Lower lobe of right lung (tissue), 2 donors: ENCODE measurements around the gene CFAP251. TPM values are rescaled to one million over a fixed set of nuclear protein-coding genes. Genes with fewer than 3 reads are reported as not detected.

Experiments used
- ATAC-seq, 2 donors: fragments of 200-7000 bp; cut with Tn5 transposase; one replicate each; pipeline ENCODE4 v1.9.1; 2020 to 2022; ENCODE audit warnings: mild to moderate bottlenecking in 2 of 2, moderate library complexity in 2 of 2
- DNase-seq: peaks from one replicate; pipeline ENCODE4 v3.0.0-alpha.2; 2020
- H3K27ac ChIP-seq: fragments of 200-600 bp; one replicate; pipeline ENCODE4 v1.8.0; 2022
- H3K27me3 ChIP-seq: fragments of 200-600 bp; one replicate; pipeline ENCODE4 v1.8.0; 2022; ENCODE audit warnings: low read depth
- H3K36me3 ChIP-seq: fragments of 200-600 bp; one replicate; pipeline ENCODE4 v1.8.0; 2022; ENCODE audit warnings: mild to moderate bottlenecking
- H3K4me1 ChIP-seq: fragments of 200-600 bp; one replicate; pipeline ENCODE4 v1.8.0; 2022
- H3K4me3 ChIP-seq: fragments of 200-600 bp; one replicate; pipeline ENCODE4 v1.8.0; 2022; ENCODE audit warnings: mild to moderate bottlenecking
- H3K9me3 ChIP-seq: fragments of 200-600 bp; one replicate; pipeline ENCODE4 v1.8.0; 2022
- intact Hi-C: fragments of 100-400 bp; cut with DNase I; formaldehyde crosslinking; loops from one replicate; pipeline ENCODE4 v1.11.0; 2022
- total RNA-seq: library from RNA; stranded (reverse); fragmentation: NEBNext Ultra II Directional; extraction: Animal tissue kit (Norgen Biotek cat#: 25700); gene quantifications from one replicate; pipeline ENCODE4 v1.2.1, GENCODE V29; 2021
- TF ChIP-seq, protein P1 (sequence below): fragments of 200-600 bp; IDR thresholded peaks from one replicate; pipeline ENCODE4 v1.8.0; 2022; ENCODE audit warnings: antibody characterized with exemption, mild to moderate bottlenecking
- donor health status: DM: no; HTN: yes; CAD: no; lungs with severe emphysema.

The CFAP251 gene
- total RNA-seq, 1 donor from 2014 or later = 8.2 TPM

DNA sequence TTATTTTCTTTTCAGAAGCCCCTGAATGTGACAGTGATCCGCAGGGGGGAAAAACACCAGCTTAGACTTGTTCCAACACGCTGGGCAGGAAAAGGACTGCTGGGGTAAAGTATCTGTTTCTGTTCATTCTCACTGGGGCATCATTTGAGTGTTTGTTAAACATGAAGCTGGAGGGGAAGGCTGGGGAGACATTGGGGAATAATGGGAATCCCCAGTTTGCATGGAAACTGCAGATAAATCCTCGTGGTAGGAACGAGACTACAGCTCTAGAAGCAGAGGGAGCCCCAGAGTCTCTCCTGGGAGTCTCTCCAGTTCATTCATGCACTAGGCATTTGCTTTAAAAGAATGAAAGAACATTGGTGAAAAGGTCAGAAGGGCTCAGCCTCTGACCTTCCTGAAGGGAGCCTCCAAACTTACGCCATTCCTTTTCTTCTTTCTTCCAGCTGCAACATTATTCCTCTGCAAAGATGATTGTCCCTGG is 2.5 kb upstream of the CFAP251 start:
- no peak for DNase-seq

DNA sequence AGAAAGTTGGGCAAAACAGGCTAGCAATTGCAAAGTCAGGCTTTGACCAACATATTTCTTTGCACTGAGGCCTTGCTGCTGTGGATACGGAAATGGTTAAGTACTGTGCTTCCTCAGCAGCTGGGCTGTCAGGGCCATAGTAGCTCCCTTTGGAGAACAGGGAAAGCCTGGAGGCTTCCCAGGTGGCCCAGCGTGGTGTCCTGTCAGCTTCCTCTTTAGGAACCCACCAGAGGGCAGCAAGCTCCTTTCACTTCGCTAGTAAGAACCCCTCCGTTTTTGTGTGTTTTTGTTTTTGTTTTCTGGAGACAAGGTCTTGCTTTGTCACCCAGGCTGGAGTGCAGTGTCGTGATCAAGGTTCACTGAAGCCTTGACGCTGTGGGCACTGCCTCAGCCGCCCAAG is 1.7 kb upstream of the CFAP251 start:
- Histone ChIP-seq H3K4me3 (no peak overlapping the region), H3K4me1 (peaks cover 5% of the 10 kb centered on the region), H3K27ac (no peak overlapping the region), H3K9me3 (no peaks in the 10 kb centered on the region), H3K36me3 (peaks cover 62% of the 10 kb centered on the region), H3K27me3 (no peaks in the 10 kb centered on the region)
- no peak for DNase-seq
- no peak for ATAC-seq
- TF ChIP-seq, protein P1, sequence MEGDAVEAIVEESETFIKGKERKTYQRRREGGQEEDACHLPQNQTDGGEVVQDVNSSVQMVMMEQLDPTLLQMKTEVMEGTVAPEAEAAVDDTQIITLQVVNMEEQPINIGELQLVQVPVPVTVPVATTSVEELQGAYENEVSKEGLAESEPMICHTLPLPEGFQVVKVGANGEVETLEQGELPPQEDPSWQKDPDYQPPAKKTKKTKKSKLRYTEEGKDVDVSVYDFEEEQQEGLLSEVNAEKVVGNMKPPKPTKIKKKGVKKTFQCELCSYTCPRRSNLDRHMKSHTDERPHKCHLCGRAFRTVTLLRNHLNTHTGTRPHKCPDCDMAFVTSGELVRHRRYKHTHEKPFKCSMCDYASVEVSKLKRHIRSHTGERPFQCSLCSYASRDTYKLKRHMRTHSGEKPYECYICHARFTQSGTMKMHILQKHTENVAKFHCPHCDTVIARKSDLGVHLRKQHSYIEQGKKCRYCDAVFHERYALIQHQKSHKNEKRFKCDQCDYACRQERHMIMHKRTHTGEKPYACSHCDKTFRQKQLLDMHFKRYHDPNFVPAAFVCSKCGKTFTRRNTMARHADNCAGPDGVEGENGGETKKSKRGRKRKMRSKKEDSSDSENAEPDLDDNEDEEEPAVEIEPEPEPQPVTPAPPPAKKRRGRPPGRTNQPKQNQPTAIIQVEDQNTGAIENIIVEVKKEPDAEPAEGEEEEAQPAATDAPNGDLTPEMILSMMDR = peak; percentile 10
- intact Hi-C loops = no loop called here

More for the DNA sequence above, 2.5 kb upstream of the CFAP251 start:
- H3K9me3 ChIP-seq = no peaks in the 10 kb centered on the region
- H3K27ac ChIP-seq = no peak overlapping the region
- intact Hi-C loops = no loop called here
- TF ChIP-seq, protein P1 = no peak
- H3K4me1 ChIP-seq = peaks cover 5% of the 10 kb centered on the region
- no peak overlapping the region for H3K4me3 ChIP-seq
- peaks cover 70% of the 10 kb centered on the region for H3K36me3 ChIP-seq
- H3K27me3 ChIP-seq = no peaks in the 10 kb centered on the region
- no peak for ATAC-seq

DNA sequence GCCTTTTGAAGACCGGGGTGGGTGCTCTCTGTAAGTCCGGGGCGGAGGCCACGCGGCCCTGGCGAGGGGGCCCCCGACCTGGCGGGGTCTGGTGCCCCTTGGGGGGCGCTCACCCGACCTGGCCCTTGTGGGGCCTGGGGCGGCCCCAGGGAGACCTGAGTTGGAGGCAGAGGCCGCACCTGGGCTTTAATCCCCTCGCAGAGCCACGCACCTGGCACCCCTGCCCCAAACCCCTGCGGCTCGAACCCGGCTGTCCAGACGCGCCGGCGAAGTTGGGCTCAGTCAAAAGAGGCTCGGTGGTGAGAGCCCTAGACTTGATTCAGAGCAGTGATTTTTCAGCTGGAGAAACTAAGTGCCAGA is 267 bp downstream of the CFAP251 start:
- ATAC-seq (peak in 1 of 2 donors; percentile 49), DNase-seq (no peak)
- peak overlapping the region; percentile 57 for H3K4me3 ChIP-seq
- H3K27ac ChIP-seq = peak overlapping the region; percentile 70
- H3K27me3 ChIP-seq = no peaks in the 10 kb centered on the region
- H3K4me1 ChIP-seq = peaks cover 7% of the 10 kb centered on the region
- intact Hi-C loops = no loop called here
- TF ChIP-seq, protein P1 = no peak
- peaks cover 42% of the 10 kb centered on the region for H3K36me3 ChIP-seq
- no peaks in the 10 kb centered on the region for H3K9me3 ChIP-seq

DNA sequence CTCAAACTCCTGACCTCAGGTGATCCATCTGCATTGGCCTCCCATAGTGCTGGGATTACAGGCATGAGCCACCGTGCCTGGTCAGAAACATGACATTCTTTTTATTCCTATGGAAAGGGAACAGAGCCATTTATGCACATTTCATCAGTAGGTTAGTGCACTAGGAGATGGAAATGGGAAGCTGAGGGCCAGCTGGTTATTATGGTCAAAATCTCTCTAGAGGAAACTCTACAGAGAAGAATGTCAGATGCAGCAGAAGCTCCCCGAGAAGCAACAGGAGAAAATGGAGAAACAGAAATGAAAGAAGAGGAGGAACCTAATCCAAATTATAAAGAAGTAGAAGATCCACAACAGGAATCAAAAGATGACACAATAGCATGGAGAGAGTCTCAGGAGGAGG is 2.7 kb downstream of the CFAP251 start:
- H3K27ac ChIP-seq = no peak overlapping the region
- no peaks in the 10 kb centered on the region for H3K9me3 ChIP-seq
- ATAC-seq (no peak), DNase-seq (no peak)
- H3K36me3 ChIP-seq = peaks cover 18% of the 10 kb centered on the region
- TF ChIP-seq, protein P1 = no peak
- H3K27me3 ChIP-seq = no peaks in the 10 kb centered on the region
- intact Hi-C loops = no loop called here
- H3K4me3 ChIP-seq = no peak overlapping the region
- H3K4me1 ChIP-seq = peaks cover 26% of the 10 kb centered on the region

DNA sequence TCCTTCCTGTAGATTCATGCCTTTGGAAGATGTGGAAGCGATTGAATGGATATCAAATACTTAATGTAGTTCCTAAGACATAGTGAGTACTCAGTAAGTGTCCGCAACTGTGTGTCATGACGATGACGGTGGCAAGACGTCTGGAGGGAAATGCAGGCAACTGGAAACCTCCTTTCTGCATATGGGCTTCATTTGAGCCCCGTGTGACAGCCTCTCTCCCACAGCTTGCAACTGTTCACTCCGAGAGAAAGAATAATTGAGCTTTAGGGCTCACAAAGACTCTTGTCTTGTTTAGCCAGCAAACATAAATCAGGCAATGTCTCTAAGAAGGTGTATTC is 6.9 kb downstream of the CFAP251 start:
- no peak for ATAC-seq

More for the DNA sequence above, 6.9 kb downstream of the CFAP251 start:
- TF ChIP-seq, protein P1 = no peak
- H3K36me3 ChIP-seq = no peaks in the 10 kb centered on the region
- no peak for DNase-seq
- H3K4me1 ChIP-seq = peaks cover 21% of the 10 kb centered on the region
- intact Hi-C loops = no loop called here
- H3K27me3 ChIP-seq = no peaks in the 10 kb centered on the region
- peak overlapping the region; percentile 65 for H3K27ac ChIP-seq
- H3K9me3 ChIP-seq = no peaks in the 10 kb centered on the region
- H3K4me3 ChIP-seq = no peak overlapping the region
